Measurements from ENCODE around the gene POU3F1. TPM values are rescaled to one million over a fixed set of nuclear protein-coding genes. Genes with fewer than 3 reads are reported as not detected.

The POU3F1 gene
- total RNA-seq, 1 experiment from 2014 or later, result 5.8 TPM

DNA sequence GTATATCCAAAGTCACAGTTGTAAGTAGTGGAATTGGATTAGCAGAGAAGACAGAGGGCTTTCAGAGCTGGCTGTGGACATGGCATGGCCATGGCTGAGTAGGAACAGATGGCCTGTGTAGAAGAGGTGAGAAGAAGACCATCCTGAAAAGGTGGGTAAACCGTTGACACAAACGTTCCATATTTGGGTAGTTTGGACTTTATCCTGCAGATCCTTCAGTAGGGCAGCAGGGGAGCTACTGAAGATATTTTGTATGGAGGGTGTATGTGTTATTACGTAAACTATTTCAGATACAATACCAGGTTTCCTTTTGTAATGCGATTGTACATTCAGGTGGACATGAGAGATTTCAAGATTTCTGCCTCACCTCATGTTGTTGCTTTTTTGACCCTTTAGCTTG is 32.4 kb downstream of the POU3F1 start:
- no peak overlapping the region for H2AFZ ChIP-seq (ENCODE audit: low read length)
- H2BK15ac ChIP-seq (ENCODE audit: low read depth, low read length), result no peak overlapping the region
- DNase-seq, result no peak
- H4K20me1 ChIP-seq (ENCODE audit: control insufficient read depth, insufficient read depth, insufficient read length), result no peaks in the 10 kb centered on the region
- peaks cover 3% of the 10 kb centered on the region; the same call in 1 of the 2 replicates for H3K4me1 ChIP-seq (ENCODE audit: insufficient read depth, low read length)
- H3K4me2 ChIP-seq (ENCODE audit: insufficient read depth, insufficient read length, low read length), result no peak overlapping the region
- H3K4ac ChIP-seq (ENCODE audit: low read depth, low read length), result no peak overlapping the region
- H3K9me3 ChIP-seq (ENCODE audit: control insufficient read depth, low read depth, low read length), result no peaks in the 10 kb centered on the region
- peaks cover 17% of the 10 kb centered on the region; the same call in 1 of the 2 replicates for H3K79me2 ChIP-seq (ENCODE audit: insufficient read depth, low read length)
- H3K9me3 Mint-ChIP-seq, result no peaks in the 10 kb centered on the region
- no peak overlapping the region for H3K18ac ChIP-seq (ENCODE audit: insufficient read length, low read depth, low read length)
- no peak overlapping the region for H2BK120ac ChIP-seq (ENCODE audit: low read depth, low read length, poor library complexity, severe bottlenecking)
- H3K79me1 ChIP-seq (ENCODE audit: insufficient read depth, low read depth, low read length, poor library complexity, severe bottlenecking), result peaks cover 9% of the 10 kb centered on the region
- no peak overlapping the region for H3K27ac Mint-ChIP-seq
- H3K27me3 ChIP-seq (ENCODE audit: insufficient read depth, low read length), result no peaks in the 10 kb centered on the region
- peaks cover 12 to 48% (median 33%) of the 10 kb centered on the region in 3 experiments; a peak in 6 of 7 replicates for H3K36me3 Mint-ChIP-seq (ENCODE audit: insufficient read depth in 1 of 3, low read depth in 3 of 3)
- peaks cover 6% of the 10 kb centered on the region for H3K23me2 ChIP-seq (ENCODE audit: insufficient read length, low read depth, low read length, poor library complexity, severe bottlenecking)
- no peak overlapping the region for H2BK20ac ChIP-seq (ENCODE audit: low read depth, low read length, poor library complexity, severe bottlenecking)
- peak overlapping the region; percentile 94 to 99; a peak in 4 of 5 replicates for H3K4me3 Mint-ChIP-seq
- H4K5ac ChIP-seq (ENCODE audit: insufficient read length, low read depth, low read length), result no peak overlapping the region
- no CpG with 5 or more reads among the region's 4 CpGs for WGBS (ENCODE audit: extremely low coverage, insufficient read length, low lambda C conversion rate)
- H3K27ac ChIP-seq (ENCODE audit: insufficient read length, low read depth, low read length), result no peak overlapping the region
- no peak overlapping the region for H3K14ac ChIP-seq (ENCODE audit: insufficient read depth, low read length)
- TF ChIP-seq, protein P1, sequence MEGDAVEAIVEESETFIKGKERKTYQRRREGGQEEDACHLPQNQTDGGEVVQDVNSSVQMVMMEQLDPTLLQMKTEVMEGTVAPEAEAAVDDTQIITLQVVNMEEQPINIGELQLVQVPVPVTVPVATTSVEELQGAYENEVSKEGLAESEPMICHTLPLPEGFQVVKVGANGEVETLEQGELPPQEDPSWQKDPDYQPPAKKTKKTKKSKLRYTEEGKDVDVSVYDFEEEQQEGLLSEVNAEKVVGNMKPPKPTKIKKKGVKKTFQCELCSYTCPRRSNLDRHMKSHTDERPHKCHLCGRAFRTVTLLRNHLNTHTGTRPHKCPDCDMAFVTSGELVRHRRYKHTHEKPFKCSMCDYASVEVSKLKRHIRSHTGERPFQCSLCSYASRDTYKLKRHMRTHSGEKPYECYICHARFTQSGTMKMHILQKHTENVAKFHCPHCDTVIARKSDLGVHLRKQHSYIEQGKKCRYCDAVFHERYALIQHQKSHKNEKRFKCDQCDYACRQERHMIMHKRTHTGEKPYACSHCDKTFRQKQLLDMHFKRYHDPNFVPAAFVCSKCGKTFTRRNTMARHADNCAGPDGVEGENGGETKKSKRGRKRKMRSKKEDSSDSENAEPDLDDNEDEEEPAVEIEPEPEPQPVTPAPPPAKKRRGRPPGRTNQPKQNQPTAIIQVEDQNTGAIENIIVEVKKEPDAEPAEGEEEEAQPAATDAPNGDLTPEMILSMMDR (conservative IDR thresholded peaks at IDR 0.05), result no peak
- H3K9ac ChIP-seq (ENCODE audit: extremely low read depth, insufficient read length, low read length), result no peak overlapping the region
- H4K91ac ChIP-seq (ENCODE audit: insufficient read length, low read depth, low read length), result no peak overlapping the region
- no peak overlapping the region for H3K56ac ChIP-seq (ENCODE audit: insufficient read length, low read depth, low read length)
- no peak overlapping the region for H3T11ph ChIP-seq (ENCODE audit: low read length)
- H3K23ac ChIP-seq (ENCODE audit: insufficient read length, low read depth, low read length), result no peak overlapping the region
- H2BK5ac ChIP-seq (ENCODE audit: insufficient read length, low read length), result no peak overlapping the region
- H2AK5ac ChIP-seq (ENCODE audit: insufficient read length, low read length), result no peak overlapping the region
- no peak overlapping the region for H4K8ac ChIP-seq (replicated peaks; ENCODE audit: insufficient read length, low read depth, low read length)
- no peaks in the 10 kb centered on the region for H3K27me3 Mint-ChIP-seq (ENCODE audit: low read depth)
- no peak overlapping the region for H2BK12ac ChIP-seq (ENCODE audit: insufficient read length, low read depth, low read length)
- peaks cover 18 to 22% of the 10 kb centered on the region in 2 experiments for H3K4me1 Mint-ChIP-seq

All from H9 (cell line).